Right lobe of liver (tissue), 6 donors: ENCODE measurements around the gene INO80. TPM values are rescaled to one million over a fixed set of nuclear protein-coding genes. Genes with fewer than 3 reads are reported as not detected.

ENCODE experiments used
- ATAC-seq, 4 donors: fragments of 200-7000 bp; cut with Tn5 transposase; one replicate each; pipeline ENCODE4 v1.9.1; 2020; ENCODE audit warnings: mild to moderate bottlenecking in 4 of 4, moderate library complexity in 4 of 4
- DNase-seq, 3 donors: peaks; one replicate each; pipeline ENCODE4 v3.0.0-alpha.2; 2020
- H3K27ac ChIP-seq, 3 donors: fragments of 200-600 bp; one replicate each; pipeline ENCODE4 v1.8.0; 2022
- H3K27me3 ChIP-seq, 2 donors: fragments of 200-600 bp; one replicate each; pipeline ENCODE4 v1.8.0; 2022
- H3K36me3 ChIP-seq, 4 donors: fragments of 200-600 bp; sonication (generic) in 1 of 4; one replicate each; pipeline versions ENCODE4 v1.5.1 to v1.8.0; 2017 to 2022; ENCODE audit warnings: control low read depth in 1 of 4
- H3K4me1 ChIP-seq, 4 donors: fragments of 200-600 bp; sonication (generic) in 1 of 4; one replicate each; pipeline versions ENCODE4 v1.5.1 to v1.8.0; 2017 to 2022; ENCODE audit warnings: control low read depth in 1 of 4
- H3K4me3 ChIP-seq, 3 donors: fragments of 200-600 bp; one replicate each; pipeline ENCODE4 v1.8.0; 2022
- H3K9me3 ChIP-seq, 4 donors: fragments of 200-600 bp; sonication (generic) in 1 of 4; one replicate each; pipeline versions ENCODE4 v1.5.1 to v1.8.0; 2017 to 2022; ENCODE audit warnings: control low read depth in 1 of 4
- POLR2A ChIP-seq: fragments of 450-650 bp; IDR thresholded peaks from one replicate; pipeline ENCODE4 v1.6.1; 2017; ENCODE audit warnings: antibody characterized with exemption, mild to moderate bottlenecking
- WGBS: methylation state at CpG from one replicate; pipeline ENCODE4 v1.1.6; 2018; ENCODE audit warnings: low coverage, low lambda C conversion rate; ENCODE audit not compliant: insufficient coverage; ENCODE audit errors: missing lambda C conversion rate; 5-methylcytosine and 5-hydroxymethylcytosine counted together
- intact Hi-C, 2 donors: fragments of 100-400 bp; cut with DNase I; formaldehyde crosslinking; loops; one replicate each; pipeline versions ENCODE4 v1.11.2 to v1.14.1; 2022
- total RNA-seq, 6 experiments: library from RNA; depleted of rRNA in 2 of 6; stranded (reverse); fragments of >200 nt in 2 of 6; fragmentation: NEBNext Ultra II Directional in 3 of 6; extraction: Animal tissue kit (Norgen Biotek cat#: 25700) in 3 of 6; gene quantifications; one replicate each; pipeline versions ENCODE4 v1.1.0 to v1.2.4, GENCODE V29; 2016 to 2023
- TF ChIP-seq, protein P1 (sequence below), 4 donors: fragments of 200-600 bp in 3 of 4; fragments of 450-650 bp in 1 of 4; IDR thresholded peaks; one replicate each; pipeline versions ENCODE4 v1.5.1 to v1.8.0; 2016 to 2022; ENCODE audit warnings: antibody characterized with exemption in 4 of 4, mild to moderate bottlenecking in 2 of 4
- donor health status: DM: no; HTN: yes; CAD: no.
- donor health status: DM: no; HTN: no; CAD: no.
- donor health status: DM: no; HTN: no; CAD: no.
- donor health status: DM: no; HTN: yes; CAD: no.
- donor health status: DM: no; HTN: yes; CAD: no.

The INO80 gene
- total RNA-seq, 6 experiments from 2014 or later: 7.8 to 12.5 (median 11.2) TPM

DNA sequence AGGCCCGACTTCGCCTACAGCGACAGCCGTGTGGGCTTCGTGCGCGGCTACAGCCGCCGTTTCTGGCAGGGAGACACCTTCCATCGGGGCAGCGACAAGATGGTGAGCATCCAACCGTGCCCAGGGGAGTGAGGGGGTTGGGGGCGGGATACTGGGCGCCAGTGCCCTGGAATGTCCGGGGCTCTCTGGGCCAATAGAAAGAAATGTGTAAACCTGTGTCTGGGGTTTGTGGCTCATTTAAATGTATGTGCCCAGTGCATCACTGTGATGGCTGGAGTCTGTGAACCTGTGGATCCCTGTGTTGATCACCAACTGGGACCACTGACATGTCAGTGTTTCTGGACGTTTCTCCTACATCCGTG is 162.4 kb downstream of the INO80 start:
- TF ChIP-seq, protein P1, sequence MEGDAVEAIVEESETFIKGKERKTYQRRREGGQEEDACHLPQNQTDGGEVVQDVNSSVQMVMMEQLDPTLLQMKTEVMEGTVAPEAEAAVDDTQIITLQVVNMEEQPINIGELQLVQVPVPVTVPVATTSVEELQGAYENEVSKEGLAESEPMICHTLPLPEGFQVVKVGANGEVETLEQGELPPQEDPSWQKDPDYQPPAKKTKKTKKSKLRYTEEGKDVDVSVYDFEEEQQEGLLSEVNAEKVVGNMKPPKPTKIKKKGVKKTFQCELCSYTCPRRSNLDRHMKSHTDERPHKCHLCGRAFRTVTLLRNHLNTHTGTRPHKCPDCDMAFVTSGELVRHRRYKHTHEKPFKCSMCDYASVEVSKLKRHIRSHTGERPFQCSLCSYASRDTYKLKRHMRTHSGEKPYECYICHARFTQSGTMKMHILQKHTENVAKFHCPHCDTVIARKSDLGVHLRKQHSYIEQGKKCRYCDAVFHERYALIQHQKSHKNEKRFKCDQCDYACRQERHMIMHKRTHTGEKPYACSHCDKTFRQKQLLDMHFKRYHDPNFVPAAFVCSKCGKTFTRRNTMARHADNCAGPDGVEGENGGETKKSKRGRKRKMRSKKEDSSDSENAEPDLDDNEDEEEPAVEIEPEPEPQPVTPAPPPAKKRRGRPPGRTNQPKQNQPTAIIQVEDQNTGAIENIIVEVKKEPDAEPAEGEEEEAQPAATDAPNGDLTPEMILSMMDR (IDR thresholded peaks at IDR 0.05): no peak
- no peak for TF ChIP-seq POLR2A
- H3K4me3 ChIP-seq: peak overlapping the region; percentile 56 to 76 (median 72)
- ATAC-seq (peak in 1 of 4 donors; percentile 1), DNase-seq (no peak)
- no peaks in the 10 kb centered on the region for H3K27me3 ChIP-seq
- no peaks in the 10 kb centered on the region for H3K9me3 ChIP-seq
- WGBS: 6% methylated on average over 6 of the region's 17 CpGs
- peak overlapping the region in 1 of 3 donors; percentile 5 for H3K27ac ChIP-seq
- intact Hi-C loops: no loop called here
- no peaks in the 10 kb centered on the region for H3K36me3 ChIP-seq
- peaks cover 0 to 22% (median 7%) of the 10 kb centered on the region in 4 donors for H3K4me1 ChIP-seq

GRCh38 chr15:40952901-40953712 is 163.0 kb downstream of the INO80 start, which contains the start of gene CHAC1:
TSS of gene CHAC1 (plus strand) at chr15:40953471. CDS start at chr15:40953584, 113 bp downstream.
- intact Hi-C loops: no loop called here
- 0% methylated on average over 4 of the region's 72 CpGs for WGBS

GRCh38 chr15:40952301-40952900 is 163.7 kb downstream of the INO80 start:
- no peak for TF ChIP-seq POLR2A
- TF ChIP-seq, protein P1 (IDR thresholded peaks at IDR 0.05): no peak
- ATAC-seq: peak in 1 of 4 donors; percentile 3
- H3K36me3 ChIP-seq: no peaks in the 10 kb centered on the region
- peak overlapping the region; percentile 56 to 76 (median 72) for H3K4me3 ChIP-seq
- intact Hi-C loops: no loop called here
- H3K27me3 ChIP-seq: no peaks in the 10 kb centered on the region
- peaks cover 0 to 22% (median 7%) of the 10 kb centered on the region in 4 donors for H3K4me1 ChIP-seq
- DNase-seq: no peak
- 40% methylated on average over 2 of the region's 23 CpGs for WGBS
- peak overlapping the region in 2 of 3 donors; percentile 80 to 89 for H3K27ac ChIP-seq
- H3K9me3 ChIP-seq: no peaks in the 10 kb centered on the region

More at GRCh38 chr15:40952901-40953712, 163.0 kb downstream of the INO80 start, which contains the start of gene CHAC1:
- H3K27ac ChIP-seq: peak within 1 kb of the TSS in 2 of 3 donors; percentile 80 to 89
- DNase-seq: peak; percentile 96 to 99 (median 98)
- no peaks in the 10 kb centered on the region for H3K27me3 ChIP-seq
- H3K9me3 ChIP-seq: no peaks in the 10 kb centered on the region
- no peaks in the 10 kb centered on the region for H3K36me3 ChIP-seq
- H3K4me1 ChIP-seq: peaks cover 0 to 22% (median 7%) of the 10 kb centered on the region in 4 donors
- peak within 1 kb of the TSS; percentile 56 to 76 (median 72) for H3K4me3 ChIP-seq
- TF ChIP-seq POLR2A: peak; percentile 87
- TF ChIP-seq, protein P1 (IDR thresholded peaks at IDR 0.05): peak in 1 of 4 donors; percentile 8
- ATAC-seq: peak; percentile 86 to 91 (median 89)

DNA sequence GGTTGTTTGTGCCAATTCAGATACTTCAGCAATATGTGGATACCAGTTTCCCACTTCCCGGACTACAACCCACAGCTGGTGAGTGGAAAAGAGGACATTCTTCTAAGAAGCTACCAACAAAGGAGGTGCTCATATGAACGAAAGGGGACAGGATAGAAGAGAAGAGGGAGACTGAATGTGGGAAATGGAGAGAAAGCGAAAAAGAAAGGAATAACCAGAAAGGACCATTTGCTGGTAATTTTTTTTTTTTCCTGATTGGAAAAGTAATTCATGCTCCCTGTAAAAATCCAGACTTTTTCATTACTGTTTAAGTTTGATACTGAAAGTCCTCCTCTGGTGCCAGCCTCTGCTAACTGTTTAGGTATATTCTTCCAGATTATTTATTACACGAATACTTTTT is 164.3 kb downstream of the INO80 start:
- H3K27ac ChIP-seq: peak overlapping the region in 1 of 3 donors; percentile 80
- TF ChIP-seq, protein P1 (IDR thresholded peaks at IDR 0.05): no peak
- TF ChIP-seq POLR2A: no peak
- H3K4me1 ChIP-seq: peaks cover 0 to 22% (median 7%) of the 10 kb centered on the region in 4 donors
- WGBS: 75% methylated on average over 4 of the region's 4 CpGs
- H3K27me3 ChIP-seq: no peaks in the 10 kb centered on the region
- ATAC-seq: no peak
- intact Hi-C loops: no loop called here
- no peak overlapping the region for H3K4me3 ChIP-seq
- H3K9me3 ChIP-seq: no peaks in the 10 kb centered on the region
- DNase-seq: no peak
- no peaks in the 10 kb centered on the region for H3K36me3 ChIP-seq
